Measurements from ENCODE around the gene SLIT3.
A peak's percentile ranks its signal among the peaks of the same experiment; 100 is the strongest.

SLIT3 gene

DNA sequence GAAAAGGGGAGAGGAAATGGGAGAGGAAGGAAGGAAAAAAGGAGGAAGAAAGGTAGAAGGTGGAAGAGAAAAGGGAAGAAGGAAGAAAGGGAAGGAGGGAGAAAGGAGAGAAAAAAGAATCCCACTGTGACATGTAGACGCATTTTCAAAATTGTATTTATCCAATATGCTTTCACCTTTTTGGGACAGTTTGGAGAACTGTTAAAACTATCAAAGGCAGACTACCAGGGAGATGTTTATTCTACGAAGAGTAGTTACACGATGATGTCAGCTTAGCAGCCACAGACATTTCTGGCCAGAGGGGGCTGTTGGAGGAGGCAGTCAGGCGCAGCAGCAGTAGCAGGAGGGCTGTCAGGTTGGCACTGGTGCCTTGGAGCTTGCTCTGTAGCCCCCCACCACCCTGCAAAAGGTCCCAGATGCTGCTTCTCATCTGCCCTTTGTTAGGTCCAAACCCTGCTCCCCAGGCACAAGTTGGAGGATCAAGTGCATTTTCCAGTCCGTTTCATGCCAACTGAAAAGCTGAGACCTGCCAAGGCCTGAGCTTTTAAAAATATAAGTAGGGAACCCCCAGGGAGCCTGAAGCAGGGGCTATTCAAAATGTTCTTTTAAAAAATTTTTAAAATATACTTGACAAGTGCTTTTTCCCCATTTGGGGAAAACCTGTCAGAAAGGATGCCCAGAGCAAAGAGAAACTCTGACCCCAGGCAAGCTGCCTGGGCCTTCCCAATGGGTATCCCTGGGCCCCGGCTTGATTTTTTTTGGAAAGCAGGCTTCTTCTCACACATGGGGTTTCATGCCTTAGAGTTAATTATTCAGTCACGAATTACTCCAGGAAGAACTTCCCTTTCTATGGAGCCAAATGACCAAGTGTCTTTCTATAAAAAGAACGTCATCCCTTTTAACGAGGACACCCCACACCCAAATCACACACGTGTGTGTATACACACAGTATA is 203.3 kb downstream of the SLIT3 start:
- H3K27ac ChIP-seq (ENCODE audit: low read length): no peak overlapping the region
- H3K4me1 ChIP-seq (ENCODE audit: insufficient read depth, low read length): peaks cover 2% of the 10 kb centered on the region; the same call in 1 of the 2 replicates
- no peaks in the 10 kb centered on the region for H3K36me3 ChIP-seq (ENCODE audit: insufficient read depth, low read depth, low read length)
- no peaks in the 10 kb centered on the region for H3K27me3 ChIP-seq (ENCODE audit: insufficient read depth, low read length)
- no peaks in the 10 kb centered on the region for H3K9me3 ChIP-seq (ENCODE audit: insufficient read depth, low read depth, low read length)
- H3K9ac ChIP-seq (ENCODE audit: low read depth, low read length): no peak overlapping the region
- no peak overlapping the region for H3K4me3 ChIP-seq (ENCODE audit: low read length)

- no peak overlapping the region for H3K27ac ChIP-seq (ENCODE audit: low read length)
- no peaks in the 10 kb centered on the region for H3K36me3 ChIP-seq (ENCODE audit: insufficient read depth, low read depth, low read length)
- H3K9me3 ChIP-seq (ENCODE audit: insufficient read depth, low read depth, low read length): no peaks in the 10 kb centered on the region
- no peak overlapping the region for H3K4me3 ChIP-seq (ENCODE audit: low read length)
- peaks cover 2% of the 10 kb centered on the region; the same call in 1 of the 2 replicates for H3K4me1 ChIP-seq (ENCODE audit: insufficient read depth, low read length)
- no peaks in the 10 kb centered on the region for H3K27me3 ChIP-seq (ENCODE audit: insufficient read depth, low read length)
- no peak overlapping the region for H3K9ac ChIP-seq (ENCODE audit: low read depth, low read length)
Observed at GRCh38 chr5:169095976-169096375, 205.0 kb downstream of the SLIT3 start.

DNA sequence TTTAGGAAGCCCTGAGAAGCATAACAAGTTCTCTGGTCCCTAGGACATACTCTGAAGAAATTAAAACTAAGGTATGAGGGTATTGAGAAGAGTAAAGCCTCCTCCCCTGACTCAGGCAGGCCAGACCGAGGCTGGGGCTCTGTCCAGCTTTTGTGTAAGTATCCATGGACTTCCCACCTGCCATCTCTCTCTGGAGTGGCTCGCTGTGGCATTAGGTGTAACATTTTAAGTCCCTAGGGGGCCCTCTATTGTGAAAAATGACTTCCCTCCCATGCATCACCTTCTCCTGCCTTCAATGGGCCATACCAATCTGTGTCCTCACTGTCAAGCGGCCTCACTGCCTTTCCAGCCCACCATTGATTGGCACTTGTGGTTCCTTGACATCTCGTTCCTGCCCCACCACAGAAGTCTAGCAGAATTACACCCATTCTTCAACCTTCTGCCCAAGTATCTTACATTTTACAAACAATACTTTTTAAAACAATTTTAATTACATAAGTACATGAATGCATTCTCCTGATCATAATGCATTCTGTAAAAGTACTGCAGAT is 205.5 kb downstream of the SLIT3 start:
- Histone ChIP-seq H3K4me1 (ENCODE audit: insufficient read depth, low read length) (0 out of 2 replicates have a peak, but pooled peaks cover 2% of the 10 kb centered on the region), H3K36me3 (ENCODE audit: insufficient read depth, low read depth, low read length) (no peaks in the 10 kb centered on the region), H3K4me3 (ENCODE audit: low read length) (no peak overlapping the region), H3K27ac (ENCODE audit: low read length) (no peak overlapping the region), H3K9ac (ENCODE audit: low read depth, low read length) (no peak overlapping the region), H3K27me3 (ENCODE audit: insufficient read depth, low read length) (no peaks in the 10 kb centered on the region), H3K9me3 (ENCODE audit: insufficient read depth, low read depth, low read length) (no peaks in the 10 kb centered on the region)

GRCh38 chr5:169094586-169095409 is 206.1 kb downstream of the SLIT3 start:
- Histone ChIP-seq H3K4me1 (ENCODE audit: insufficient read depth, low read length) (0 out of 2 replicates have a peak, but pooled peaks cover 2% of the 10 kb centered on the region), H3K4me3 (ENCODE audit: low read length) (no peak overlapping the region), H3K36me3 (ENCODE audit: insufficient read depth, low read depth, low read length) (no peaks in the 10 kb centered on the region), H3K9me3 (ENCODE audit: insufficient read depth, low read depth, low read length) (no peaks in the 10 kb centered on the region), H3K9ac (ENCODE audit: low read depth, low read length) (no peak overlapping the region), H3K27ac (ENCODE audit: low read length) (no peak overlapping the region), H3K27me3 (ENCODE audit: insufficient read depth, low read length) (no peaks in the 10 kb centered on the region)

- no peak overlapping the region for H3K4me3 ChIP-seq (ENCODE audit: low read length)
- no peaks in the 10 kb centered on the region for H3K27me3 ChIP-seq (ENCODE audit: insufficient read depth, low read length)
- no peaks in the 10 kb centered on the region for H3K9me3 ChIP-seq (ENCODE audit: insufficient read depth, low read depth, low read length)
- H3K4me1 ChIP-seq (ENCODE audit: insufficient read depth, low read length): peaks cover 25% of the 10 kb centered on the region
- H3K9ac ChIP-seq (ENCODE audit: low read depth, low read length): no peak overlapping the region
- no peaks in the 10 kb centered on the region for H3K36me3 ChIP-seq (ENCODE audit: insufficient read depth, low read depth, low read length)
- no peak overlapping the region for H3K27ac ChIP-seq (ENCODE audit: low read length)
Observed at GRCh38 chr5:169091396-169091980, 209.5 kb downstream of the SLIT3 start.

DNA sequence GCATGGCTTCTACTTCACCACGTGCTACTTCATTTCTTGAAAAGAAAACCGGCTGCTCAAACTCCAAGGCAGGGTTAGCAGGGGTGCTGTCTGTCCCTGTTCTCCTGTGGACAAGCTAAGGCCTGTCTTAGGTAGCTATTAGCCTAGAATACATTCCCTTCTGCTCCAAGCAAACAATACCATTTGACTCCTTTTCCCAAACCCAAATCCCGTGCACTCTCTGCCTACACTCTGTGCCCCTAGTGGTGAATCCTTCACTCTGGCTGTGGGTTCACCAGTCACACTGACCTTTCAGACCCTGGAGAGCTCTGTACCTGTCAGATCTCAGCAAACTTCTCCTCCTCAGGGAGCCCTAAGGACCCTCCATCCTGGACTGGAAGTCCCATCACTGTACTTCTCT is 211.6 kb downstream of the SLIT3 start:
- no peak overlapping the region for H3K4me3 ChIP-seq (ENCODE audit: low read length)
- H3K4me1 ChIP-seq (ENCODE audit: insufficient read depth, low read length): peaks cover 36% of the 10 kb centered on the region
- no peaks in the 10 kb centered on the region for H3K9me3 ChIP-seq (ENCODE audit: insufficient read depth, low read depth, low read length)
- no peaks in the 10 kb centered on the region for H3K36me3 ChIP-seq (ENCODE audit: insufficient read depth, low read depth, low read length)
- H3K27me3 ChIP-seq (ENCODE audit: insufficient read depth, low read length): no peaks in the 10 kb centered on the region
- no peak overlapping the region for H3K27ac ChIP-seq (ENCODE audit: low read length)
- no peak overlapping the region for H3K9ac ChIP-seq (ENCODE audit: low read depth, low read length)

GRCh38 chr5:169088028-169088725 is 212.8 kb downstream of the SLIT3 start:
- H3K9me3 ChIP-seq (ENCODE audit: insufficient read depth, low read depth, low read length): no peaks in the 10 kb centered on the region

DNA sequence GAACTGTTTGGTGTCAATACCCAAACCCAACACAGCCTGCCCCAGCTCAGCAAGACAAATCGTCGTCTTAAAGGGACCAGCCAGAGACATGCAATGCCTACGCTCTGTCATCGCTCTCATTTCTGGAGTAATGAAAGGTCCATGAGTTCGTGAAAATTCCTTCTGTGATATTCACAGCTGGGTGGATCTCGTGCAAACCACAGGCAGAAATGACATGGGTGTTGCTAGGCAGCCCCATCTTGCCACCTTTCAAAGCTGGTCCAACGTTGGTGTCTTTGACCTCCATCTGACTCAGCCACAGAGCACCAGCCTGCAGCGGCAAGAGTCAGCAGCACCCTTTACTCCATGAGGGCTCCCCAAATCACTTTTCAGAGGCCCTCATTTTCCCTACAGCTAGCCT is 215.3 kb downstream of the SLIT3 start:
- H3K27me3 ChIP-seq (ENCODE audit: insufficient read depth, low read length): no peaks in the 10 kb centered on the region
- no peaks in the 10 kb centered on the region for H3K36me3 ChIP-seq (ENCODE audit: insufficient read depth, low read depth, low read length)
- H3K9me3 ChIP-seq (ENCODE audit: insufficient read depth, low read depth, low read length): no peaks in the 10 kb centered on the region
- no peak overlapping the region for H3K4me3 ChIP-seq (ENCODE audit: low read length)
- H3K4me1 ChIP-seq (ENCODE audit: insufficient read depth, low read length): peaks cover 44% of the 10 kb centered on the region
- no peak overlapping the region for H3K9ac ChIP-seq (ENCODE audit: low read depth, low read length)
- H3K27ac ChIP-seq (ENCODE audit: low read length): no peak overlapping the region

More at GRCh38 chr5:169088028-169088725, 212.8 kb downstream of the SLIT3 start:
- H3K36me3 ChIP-seq (ENCODE audit: insufficient read depth, low read depth, low read length): no peaks in the 10 kb centered on the region
- peaks cover 39% of the 10 kb centered on the region for H3K4me1 ChIP-seq (ENCODE audit: insufficient read depth, low read length)
- H3K9ac ChIP-seq (ENCODE audit: low read depth, low read length): no peak overlapping the region
- peak overlapping the region; percentile 38 for H3K4me3 ChIP-seq (ENCODE audit: low read length)
- no peaks in the 10 kb centered on the region for H3K27me3 ChIP-seq (ENCODE audit: insufficient read depth, low read length)
- no peak overlapping the region for H3K27ac ChIP-seq (ENCODE audit: low read length)

DNA sequence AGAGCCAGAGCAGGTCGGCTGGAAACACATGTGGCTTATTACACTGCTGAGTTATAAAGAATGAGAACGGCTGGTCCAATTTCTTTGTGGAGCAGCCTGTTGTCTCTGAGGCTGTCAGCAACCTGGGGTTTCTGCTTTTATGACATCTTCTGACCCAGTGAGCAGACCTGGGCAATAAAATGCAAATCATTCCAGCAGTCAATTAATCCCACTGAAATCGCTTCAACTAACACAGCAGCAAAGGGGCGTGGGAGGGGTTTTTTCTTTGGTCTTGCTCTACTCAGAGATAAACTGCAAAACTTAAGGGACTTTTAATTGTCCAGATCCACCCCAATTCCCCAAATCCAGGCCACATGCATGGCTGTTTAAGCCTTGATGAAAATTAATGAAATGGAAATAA is 215.7 kb downstream of the SLIT3 start:
- Histone ChIP-seq H3K9me3 (ENCODE audit: insufficient read depth, low read depth, low read length) (no peaks in the 10 kb centered on the region), H3K27me3 (ENCODE audit: insufficient read depth, low read length) (no peaks in the 10 kb centered on the region), H3K36me3 (ENCODE audit: insufficient read depth, low read depth, low read length) (no peaks in the 10 kb centered on the region), H3K27ac (ENCODE audit: low read length) (no peak overlapping the region), H3K9ac (ENCODE audit: low read depth, low read length) (no peak overlapping the region), H3K4me3 (ENCODE audit: low read length) (no peak overlapping the region), H3K4me1 (ENCODE audit: insufficient read depth, low read length) (peaks cover 46% of the 10 kb centered on the region)

DNA sequence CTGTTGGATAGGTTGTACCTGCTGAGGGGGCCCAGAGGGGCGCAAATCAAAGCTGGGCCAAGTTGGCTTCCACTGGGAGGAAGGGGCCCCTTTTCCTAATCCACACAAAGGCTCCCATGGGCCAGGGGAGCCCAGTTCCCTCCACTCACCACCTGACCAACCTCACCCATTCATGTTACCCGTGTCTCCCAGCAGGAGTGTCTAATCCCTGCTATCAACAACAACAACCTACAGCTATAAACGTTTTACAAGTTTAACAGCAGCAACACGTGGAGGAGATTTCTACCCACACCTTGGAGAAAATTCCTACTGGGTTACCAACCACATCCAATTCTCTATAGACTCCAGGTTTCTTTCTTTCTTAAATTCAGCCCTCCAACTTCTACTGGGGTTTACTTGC is 216.2 kb downstream of the SLIT3 start:
- no peaks in the 10 kb centered on the region for H3K27me3 ChIP-seq (ENCODE audit: insufficient read depth, low read length)
- no peak overlapping the region for H3K9ac ChIP-seq (ENCODE audit: low read depth, low read length)
- no peaks in the 10 kb centered on the region for H3K9me3 ChIP-seq (ENCODE audit: insufficient read depth, low read depth, low read length)
- H3K4me1 ChIP-seq (ENCODE audit: insufficient read depth, low read length): peaks cover 46% of the 10 kb centered on the region
- H3K4me3 ChIP-seq (ENCODE audit: low read length): no peak overlapping the region
- no peaks in the 10 kb centered on the region for H3K36me3 ChIP-seq (ENCODE audit: insufficient read depth, low read depth, low read length)
- no peak overlapping the region for H3K27ac ChIP-seq (ENCODE audit: low read length)

Data from iPS-20b (cell line).